HS-27A (cell line): Measurements from ENCODE around the gene BID.
A peak's percentile ranks its signal among the peaks of the same experiment; 100 is the strongest.

Source experiments
- DNase-seq: peaks from one replicate; pipeline ENCODE4 v3.0.0-alpha.2; 2012; ENCODE audit warnings: low read depth, missing footprints

Gene BID

DNA sequence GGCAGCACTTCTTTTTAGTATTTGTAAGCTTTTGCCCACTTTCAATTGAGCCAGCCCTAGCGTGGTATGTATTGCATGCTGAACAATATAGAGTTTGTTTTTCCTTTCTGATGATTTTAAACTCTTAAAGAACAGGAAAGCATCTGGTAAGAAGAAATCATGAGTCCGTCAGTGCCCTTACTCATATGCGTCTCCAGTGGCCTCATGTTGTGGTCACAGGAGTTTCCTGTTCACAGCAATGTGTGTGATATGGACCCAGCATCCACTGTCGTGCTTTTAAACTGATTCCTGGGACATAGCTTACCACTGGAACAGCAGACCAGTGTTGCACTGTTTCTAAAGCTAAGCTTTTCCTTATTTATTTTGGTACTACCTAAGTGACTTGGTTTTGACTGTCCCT lies 40.1 kb downstream of the BID start:
- no peak for DNase-seq

DNA sequence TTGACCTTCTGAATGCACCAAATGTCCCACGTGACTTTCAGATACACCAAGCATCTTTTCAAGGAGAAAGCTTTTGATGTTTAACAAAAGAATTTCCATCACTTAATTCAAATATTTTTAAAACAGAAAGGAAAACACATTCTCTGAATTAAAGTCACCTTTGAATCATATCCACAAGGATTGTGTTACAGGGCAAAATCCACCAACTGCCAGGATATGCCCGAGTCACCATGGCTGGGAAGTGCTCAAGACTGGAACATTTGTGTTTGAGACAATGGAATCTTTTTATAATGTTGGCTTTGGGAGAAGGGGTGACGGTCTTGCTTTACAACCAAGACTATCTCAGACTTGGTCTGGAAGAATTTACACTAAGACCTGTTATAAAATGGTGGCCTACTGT lies 40.8 kb downstream of the BID start:
- DNase-seq: no peak

DNA sequence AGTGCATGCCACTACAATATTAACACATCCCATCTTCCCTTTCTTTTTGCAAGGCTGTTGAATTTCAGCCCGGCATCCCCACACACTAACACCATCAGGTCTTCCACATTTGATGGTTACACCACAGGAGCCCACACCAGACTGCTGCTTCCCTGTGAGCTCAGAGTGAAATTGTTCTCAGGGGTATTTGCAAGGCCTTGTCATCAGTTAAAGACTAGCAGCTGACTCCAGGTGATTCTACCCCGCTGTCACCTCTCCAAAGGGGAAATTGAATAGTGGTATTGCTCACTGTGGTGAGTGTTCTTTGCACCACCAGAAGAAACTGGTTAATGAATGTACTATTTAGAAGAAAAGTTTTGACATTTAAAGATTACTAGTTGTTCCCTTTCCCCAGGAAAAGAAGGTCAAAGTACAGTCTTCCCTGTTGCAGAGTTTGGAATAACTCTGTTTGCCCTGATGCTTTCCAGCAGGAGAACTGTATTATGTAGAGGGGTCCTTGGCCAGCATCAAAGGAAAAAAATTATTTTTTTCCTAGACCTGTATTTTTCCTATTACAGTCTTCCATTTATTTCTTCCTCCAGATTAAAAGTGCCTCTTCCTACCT lies 41.9 kb downstream of the BID start:
- no peak for DNase-seq

DNA sequence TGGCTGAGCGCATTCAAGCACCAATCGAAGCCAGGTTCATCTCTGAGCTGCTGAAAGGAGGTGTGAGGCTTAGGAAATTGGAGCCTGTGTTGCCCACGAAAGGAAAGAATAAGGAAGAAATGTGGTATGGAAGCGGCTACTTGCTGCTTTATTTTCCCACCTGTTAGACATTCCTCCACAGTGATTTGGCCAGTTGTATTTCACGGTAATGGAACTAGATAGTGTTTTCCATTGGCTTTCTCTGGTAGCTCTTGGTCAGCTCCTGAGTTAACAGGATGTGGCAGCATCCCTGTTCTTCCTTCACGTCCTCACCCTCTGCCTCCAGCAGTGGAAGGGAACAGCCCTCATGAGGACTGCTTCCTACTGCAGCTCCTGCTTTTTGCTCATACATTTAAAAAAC lies 44.7 kb downstream of the BID start:
- DNase-seq: no peak

DNA sequence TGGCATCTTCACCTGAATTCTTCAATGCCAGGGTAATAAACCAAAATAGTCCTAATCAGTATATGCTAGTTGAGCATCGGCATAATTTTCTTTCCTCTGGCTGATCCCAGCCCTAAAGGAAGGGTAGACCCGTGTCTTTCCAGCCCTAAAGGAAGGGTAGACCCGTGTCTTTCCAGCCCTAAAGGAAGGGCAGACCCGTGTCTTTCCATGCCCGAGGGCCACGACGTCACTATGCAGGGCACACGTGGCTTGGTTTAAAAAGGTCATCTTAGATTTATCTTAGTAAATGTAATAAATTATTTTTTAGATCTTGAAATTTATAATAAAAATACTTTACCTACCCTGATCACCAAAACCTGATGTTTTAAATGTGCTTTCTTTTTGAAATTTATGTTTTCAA lies 45.5 kb downstream of the BID start:
- no peak for DNase-seq

DNA sequence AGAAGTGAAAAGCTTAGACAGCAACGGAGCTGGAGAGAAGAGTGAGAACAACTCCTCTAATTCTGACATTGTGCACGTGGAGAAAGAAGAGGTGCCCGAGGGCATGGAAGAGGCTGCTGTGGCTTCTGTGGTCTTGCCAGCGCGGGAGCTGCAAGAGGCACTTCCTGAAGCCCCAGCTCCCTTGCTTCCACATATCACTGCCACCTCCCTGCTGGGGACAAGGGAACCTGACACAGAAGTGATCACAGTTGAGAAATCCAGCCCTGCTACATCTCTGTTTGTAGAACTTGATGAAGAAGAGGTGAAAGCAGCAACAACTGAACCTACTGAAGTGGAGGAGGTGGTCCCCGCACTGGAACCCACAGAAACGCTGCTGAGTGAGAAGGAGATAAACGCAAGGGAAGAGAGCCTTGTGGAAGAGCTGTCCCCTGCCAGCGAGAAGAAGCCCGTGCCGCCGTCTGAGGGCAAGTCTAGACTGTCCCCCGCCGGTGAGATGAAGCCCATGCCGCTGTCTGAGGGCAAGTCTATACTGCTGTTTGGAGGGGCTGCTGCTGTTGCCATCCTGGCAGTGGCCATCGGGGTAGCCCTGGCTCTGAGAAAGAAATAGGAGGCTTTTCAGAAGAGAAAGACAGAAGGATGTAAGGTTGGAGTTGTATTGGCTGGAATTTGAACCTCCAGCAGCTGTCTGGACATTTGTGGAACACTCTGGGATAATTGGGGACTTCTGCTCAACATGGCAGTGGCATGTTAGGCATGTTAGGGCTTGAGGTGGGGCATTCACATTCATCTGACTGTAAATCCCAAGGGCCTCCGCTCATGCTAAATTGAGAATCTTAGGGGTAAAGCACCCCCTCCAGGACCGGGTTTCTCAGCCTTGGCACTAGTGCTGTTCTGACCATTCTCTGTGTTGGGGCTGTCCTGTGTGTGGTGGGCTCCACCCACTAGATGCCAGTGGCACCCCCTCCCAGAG lies 47.1 kb downstream of the BID start:
- DNase-seq: no peak

DNA sequence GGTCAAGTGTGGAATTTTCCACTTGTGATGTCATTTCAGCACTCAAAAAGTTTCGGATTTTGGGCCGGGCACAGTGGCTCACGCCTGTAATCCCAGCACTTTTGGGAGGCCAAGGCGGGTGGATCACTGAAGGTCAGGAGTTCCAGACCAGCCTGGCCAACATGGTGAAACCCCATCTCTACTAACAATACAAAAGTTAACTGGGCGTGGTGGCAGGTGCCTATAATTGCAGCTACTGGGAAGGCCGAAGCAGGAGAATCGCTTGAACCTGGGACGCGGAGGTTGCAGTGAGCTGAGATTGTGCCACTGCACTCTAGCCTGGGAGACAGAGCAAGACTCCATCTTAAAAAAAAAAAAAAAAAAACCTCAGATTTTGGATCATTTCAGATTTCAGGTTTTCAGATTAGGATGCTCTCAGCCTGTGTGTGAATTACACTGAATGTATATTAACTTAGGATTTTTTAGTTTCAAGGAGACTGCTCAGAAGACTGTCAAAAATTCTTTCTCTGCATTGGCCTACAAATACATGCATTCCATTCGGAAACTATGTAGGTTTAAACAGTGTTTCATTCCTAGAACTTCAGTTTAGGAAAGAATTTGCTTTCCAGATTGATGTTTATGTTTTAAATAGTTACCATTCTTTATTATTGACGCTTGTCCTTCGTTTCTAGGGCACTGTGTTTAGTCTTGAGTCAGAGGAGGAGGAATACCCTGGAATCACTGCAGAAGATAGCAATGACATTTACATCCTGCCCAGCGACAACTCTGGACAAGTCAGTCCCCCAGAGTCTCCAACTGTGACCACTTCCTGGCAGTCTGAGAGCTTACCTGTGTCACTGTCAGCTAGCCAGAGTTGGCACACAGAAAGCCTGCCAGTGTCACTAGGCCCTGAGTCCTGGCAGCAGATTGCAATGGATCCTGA lies 48.0 kb downstream of the BID start:
- peak; percentile 30 for DNase-seq

DNA sequence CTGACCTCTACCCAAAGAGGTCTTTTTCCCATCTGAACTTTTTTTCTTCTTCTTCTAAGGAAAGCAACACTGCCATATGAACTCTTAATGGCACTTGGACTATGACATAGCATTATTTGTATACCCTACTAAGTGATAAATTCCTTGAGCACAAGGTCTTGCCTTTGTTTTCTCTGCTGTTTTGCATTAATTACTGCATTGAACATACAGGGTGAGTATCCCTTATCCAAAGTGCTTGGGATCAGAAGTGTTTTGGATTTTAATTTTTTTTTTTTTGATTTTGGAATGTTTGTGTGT lies 48.8 kb downstream of the BID start:
- DNase-seq: no peak

DNA sequence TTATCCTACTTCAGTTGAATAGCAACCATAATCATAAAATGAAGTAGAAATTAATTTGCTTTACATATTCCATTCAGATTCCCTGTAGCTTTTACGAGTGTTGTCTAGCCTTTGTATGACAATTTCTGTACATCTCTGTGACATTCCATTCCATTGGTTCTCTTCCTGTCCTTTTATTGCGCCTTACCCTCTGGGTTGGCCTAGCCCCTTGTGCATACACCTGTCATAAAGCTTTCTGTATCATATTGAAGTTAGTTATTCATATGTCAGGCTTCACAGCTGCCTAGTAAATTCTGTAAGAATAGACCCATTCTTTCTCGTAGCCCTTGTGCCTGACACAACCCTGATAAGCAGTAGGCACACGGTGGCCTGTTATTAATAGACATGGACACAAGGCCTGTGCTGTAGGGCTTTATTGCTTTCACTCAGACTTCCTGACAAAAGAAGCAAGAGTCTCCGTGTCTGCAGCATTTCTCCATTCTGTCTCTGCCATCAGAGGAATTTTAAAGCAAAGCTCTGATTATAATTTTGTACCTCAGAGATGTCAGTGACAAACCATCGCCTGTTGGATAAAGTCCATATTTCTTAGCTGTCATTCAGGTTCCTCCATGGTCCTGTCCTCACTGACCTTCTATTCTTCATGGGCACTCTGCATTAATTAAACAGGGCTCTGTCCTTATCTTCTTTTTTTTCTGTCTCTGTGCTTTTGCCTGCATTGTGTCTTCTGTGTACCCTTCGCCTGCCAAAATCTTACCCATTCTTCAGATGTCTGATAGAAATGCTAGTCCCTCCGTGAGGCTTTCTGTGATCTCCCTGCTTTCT lies 49.4 kb downstream of the BID start:
- no peak for DNase-seq

DNA sequence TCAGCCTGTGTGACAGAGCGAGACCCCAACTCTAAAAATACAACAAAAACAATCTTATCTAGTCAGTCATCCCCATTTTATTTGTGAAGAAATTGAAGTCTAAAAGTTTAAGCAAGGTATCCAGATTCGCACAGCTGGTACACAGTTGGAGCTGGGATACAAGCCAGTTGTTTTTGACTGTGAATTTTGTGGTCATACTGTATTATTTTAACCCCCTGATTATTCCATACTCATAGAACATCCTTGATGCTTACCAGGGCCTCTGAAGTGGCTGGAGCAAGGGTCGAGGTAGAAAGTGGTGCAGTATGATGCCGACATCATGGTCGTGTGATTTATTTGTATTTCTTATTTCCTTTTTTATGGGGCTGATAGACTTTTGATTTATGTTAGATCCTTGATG lies 50.0 kb downstream of the BID start:
- DNase-seq: no peak

DNA sequence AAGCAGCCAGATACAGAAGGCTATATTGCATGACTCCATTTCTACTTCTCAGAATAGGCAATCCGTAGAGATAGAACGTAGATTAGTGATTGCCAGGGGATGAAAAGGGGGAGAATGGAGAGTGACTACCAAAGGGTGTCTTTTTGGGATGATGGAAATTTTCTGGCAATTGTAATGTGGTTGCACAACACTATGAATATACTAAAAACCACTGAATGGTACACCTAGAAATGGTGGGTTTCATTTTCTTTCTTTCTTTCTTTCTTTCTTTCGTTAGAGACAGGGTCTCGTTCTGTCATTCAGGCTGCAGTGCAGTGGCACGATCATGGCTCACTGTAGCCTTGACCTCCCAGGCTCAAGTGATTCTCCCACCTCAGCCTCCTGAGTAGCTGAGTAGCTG lies 54.4 kb downstream of the BID start:
- no peak for DNase-seq

DNA sequence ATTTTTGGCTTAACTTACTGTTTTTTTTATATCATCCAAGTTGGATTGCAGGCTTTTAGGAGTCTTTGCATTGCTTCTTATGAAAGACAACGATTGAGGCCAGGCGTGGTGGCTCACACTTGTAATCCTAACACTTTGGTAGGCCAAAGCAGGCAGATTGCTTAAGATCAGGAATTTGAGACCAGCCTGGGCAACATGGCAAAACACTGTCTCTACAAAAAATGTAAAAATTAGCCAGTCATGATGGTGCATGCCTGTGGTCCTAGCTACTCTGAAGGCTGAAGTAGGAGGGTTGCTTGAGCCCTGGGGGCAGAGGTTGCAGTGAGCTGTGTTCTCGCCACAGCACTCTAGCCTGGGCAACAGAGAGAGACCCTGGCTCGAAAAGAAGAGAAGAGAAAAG lies 56.6 kb downstream of the BID start:
- DNase-seq: no peak

DNA sequence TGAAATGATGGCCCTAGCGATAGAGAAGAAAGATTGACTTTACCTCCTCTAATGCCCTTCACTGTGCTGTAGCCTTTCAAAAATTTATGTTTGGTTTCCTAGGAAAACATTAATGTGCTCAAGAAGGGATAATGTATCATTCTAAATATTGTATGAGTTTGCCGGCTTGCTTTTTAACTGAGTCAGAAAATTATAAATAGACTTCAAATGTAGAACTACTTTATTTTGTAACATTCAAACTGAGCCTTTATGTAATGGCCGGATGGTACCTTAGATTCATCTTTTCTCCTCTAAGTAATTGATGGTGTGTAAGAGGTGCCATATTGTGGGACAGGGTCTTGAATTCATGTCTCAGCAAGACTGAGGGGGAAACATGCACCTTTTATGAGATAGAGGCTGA lies 57.7 kb downstream of the BID start:
- no peak for DNase-seq

DNA sequence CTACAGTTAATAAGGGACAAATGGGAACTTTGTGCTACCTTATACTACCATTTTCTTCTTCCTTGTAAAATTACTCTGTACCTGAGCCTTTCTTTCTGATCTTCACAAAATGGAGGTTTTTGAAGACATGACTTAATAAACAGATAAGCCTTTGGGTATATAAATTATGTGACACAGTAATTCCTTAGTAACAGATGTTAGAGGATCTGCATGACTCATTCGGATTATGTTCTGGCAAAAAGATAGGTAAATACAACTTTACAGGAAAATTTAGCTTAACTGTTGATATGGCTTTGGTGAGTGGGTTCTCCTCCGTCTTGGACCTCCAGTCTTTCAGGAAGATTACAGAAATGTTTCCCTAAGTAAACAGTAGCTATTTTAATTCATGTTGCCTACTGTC lies 61.8 kb downstream of the BID start:
- no peak for DNase-seq

DNA sequence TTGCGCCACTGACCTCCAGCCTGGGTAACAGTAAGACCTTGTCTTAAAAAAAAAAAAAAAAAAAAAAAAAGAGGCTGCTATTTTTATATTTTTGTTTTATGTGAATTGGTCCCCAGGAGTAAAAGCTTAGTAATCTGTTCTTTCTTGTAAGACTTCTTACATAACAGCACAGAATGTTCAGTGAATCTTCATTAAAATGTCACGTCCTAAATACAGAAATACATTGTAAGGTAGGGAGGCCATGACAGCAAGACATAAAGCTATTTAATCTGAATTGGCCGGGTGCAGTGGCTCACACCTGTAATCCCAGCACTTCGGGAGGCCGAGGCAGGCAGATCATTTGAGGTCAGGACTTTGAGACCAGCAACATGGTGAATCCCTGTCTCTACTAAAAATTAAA lies 64.2 kb downstream of the BID start:
- DNase-seq: no peak

DNA sequence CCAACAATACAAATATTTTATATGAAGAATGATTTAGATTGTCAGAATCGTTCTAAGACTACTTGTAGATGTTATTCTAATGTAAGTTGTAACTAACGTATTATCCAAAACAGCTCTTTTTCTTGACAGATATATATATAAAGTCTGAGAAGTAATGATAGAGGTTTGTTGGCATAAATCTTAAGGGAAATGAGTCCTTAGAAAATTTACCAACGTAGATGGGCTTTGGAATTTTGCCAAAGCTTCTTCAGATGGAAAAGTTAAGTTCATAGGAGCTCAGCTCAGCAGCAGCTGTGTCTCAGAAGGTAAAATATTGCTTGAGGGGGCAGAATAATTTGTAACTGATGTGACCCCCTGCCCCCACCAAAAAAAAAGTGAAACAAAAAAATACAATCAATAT lies 66.7 kb downstream of the BID start:
- DNase-seq: no peak

DNA sequence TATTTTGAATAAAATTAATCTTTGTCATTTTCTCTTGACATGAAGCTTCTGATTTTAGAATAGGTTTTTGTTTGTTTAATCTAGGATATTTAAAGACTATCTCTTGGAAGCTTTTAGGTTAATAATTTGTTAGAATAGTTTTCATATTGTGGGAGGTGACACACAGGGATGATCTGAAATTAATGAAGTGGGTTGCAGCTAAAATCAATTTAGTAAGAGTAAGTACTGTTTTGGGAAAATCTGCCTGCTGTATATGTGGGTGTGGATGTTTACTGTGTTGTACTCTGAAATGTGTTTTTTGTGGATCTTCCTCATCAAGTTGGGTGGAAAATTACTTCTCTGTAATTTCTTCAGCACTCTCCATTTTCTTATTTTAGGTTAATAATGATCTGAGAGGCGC lies 67.3 kb downstream of the BID start:
- no peak for DNase-seq

DNA sequence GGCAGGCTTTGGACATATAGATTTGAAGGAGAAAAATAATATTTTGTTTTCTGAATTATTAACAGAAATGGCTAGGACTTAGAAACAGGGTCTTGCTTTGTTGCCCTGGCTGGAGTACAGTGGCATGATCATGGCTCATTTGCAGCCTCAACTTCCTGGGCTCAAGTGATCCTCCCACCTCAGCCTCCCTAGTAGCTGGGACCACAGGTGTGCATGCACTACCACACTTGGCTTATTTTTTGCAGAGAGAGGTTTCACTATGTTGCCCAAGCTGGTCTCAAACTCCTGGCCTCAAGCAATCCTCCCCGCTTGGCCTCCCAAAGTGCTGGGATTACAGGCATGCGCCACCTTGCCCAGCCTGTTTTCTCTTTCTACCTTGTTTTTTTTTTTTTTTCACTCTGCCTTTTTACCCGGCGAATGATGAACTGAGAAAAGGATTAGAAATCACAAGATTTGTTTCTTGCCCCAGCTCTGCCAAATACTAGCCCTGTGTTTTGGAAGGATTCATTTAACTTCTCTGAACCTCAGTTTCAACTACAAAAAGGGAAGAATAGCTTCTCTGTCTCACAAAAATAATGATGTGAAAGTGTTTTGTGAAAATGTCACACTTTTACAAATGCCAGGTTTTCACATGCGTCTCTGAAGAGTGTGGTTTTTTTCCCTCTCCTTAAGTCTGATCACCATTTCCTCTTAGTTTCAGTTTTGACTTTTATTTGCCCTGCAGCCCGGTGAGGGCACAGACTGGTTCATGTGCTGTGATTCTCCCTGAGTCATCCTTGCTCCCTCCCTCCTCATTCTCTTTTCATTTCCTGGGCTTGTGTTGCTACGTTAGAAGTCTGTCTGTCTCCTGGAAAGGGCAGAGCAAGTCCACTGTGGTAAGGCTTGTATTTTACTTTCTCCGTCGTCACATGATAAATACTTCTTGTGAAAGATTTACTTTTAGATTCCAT lies 68.0 kb downstream of the BID start:
- peak; percentile 36 for DNase-seq

DNA sequence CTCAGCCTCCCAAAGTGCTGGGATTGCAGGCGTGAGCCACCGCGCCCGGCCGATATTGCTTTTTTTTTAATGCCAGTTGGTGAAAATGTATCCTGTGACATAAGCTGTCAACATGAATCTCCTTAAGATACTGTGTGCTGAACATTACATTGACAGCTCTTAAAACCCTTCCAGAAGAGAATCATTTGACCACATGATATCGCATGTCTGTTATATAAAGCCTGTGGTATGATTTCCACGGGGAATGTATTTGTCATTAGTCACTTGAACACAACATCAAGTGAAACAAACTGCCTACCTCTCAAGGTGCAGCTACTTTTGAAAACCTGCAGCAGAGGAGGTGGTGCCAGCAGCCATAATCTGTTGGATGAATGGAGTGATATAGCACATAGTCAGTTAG lies 68.7 kb downstream of the BID start:
- no peak for DNase-seq

DNA sequence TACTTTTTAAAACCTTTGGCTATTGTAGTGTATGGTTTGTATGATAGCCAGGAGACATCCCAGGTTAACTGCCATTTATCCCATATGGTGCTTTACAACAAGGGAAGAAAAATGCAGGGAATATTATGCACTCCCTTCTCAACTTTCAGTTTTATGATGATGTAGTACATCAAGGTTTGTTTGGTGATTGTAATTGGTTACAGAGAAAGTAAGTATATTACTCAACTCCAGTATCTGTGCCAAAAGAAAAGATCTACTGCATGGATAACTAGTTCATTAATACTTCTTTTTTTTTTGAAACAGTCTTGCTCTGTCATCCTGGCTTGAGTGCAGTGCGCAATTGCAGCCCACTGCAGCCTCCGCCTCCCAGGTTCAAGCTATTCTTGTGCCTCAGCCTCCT lies 70.5 kb downstream of the BID start:
- DNase-seq: no peak

DNA sequence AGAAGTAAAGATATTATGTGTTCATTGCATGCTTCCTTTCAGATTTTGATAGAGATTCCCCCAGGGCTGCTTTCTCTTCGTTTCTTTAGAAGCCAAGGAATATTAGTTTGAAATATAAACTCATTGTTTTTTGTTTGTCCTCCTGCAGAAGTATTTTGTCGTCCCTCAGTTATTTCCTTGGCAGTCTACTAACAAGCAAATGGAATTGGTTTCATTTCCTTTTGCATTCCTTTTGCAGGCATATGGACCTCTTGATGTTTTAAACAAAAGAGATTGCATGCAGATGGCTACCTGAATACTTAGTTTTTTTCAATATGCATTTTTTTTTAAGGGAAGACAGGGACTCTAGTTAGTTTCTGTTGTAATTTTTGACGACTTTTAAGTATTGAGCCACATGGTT lies 73.5 kb downstream of the BID start:
- DNase-seq: no peak
